ENCODE measurements around the gene ADARB2.
"Not testable (repeated sequence)": the region's sequence is repeated elsewhere in the genome, so short reads cannot be mapped to it uniquely, and the experiment has no call there.

ADARB2 gene

DNA sequence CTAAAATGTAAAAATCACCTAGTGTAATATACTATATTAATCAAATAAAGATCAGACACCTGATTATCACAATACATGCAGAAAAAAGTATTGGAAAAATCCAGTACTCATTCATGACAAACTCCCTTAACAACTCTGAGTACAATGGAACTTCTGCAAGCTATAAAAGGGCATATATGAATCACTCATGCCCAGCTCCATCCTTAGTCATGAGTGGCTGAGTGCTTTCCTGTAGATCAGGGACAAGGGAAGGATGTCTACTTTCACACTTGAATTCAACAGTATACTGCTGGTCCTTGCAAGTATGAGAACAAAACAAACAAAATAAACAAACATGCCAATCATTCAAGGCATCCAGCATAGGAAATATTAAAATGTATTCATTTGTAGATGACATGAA lies 116.5 kb downstream of the ADARB2 start:
- no peak overlapping the region for H3K27ac ChIP-seq
- no peak for TF ChIP-seq ZFX (IDR thresholded peaks at IDR 0.05; ENCODE audit: borderline replicate concordance)
- TF ChIP-seq, protein P1, sequence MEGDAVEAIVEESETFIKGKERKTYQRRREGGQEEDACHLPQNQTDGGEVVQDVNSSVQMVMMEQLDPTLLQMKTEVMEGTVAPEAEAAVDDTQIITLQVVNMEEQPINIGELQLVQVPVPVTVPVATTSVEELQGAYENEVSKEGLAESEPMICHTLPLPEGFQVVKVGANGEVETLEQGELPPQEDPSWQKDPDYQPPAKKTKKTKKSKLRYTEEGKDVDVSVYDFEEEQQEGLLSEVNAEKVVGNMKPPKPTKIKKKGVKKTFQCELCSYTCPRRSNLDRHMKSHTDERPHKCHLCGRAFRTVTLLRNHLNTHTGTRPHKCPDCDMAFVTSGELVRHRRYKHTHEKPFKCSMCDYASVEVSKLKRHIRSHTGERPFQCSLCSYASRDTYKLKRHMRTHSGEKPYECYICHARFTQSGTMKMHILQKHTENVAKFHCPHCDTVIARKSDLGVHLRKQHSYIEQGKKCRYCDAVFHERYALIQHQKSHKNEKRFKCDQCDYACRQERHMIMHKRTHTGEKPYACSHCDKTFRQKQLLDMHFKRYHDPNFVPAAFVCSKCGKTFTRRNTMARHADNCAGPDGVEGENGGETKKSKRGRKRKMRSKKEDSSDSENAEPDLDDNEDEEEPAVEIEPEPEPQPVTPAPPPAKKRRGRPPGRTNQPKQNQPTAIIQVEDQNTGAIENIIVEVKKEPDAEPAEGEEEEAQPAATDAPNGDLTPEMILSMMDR (IDR thresholded peaks at IDR 0.05), result no peak

GRCh38 chr10:1617376-1618317 lies 119.7 kb downstream of the ADARB2 start:
- H3K27ac ChIP-seq, result not testable (repeated sequence)

DNA sequence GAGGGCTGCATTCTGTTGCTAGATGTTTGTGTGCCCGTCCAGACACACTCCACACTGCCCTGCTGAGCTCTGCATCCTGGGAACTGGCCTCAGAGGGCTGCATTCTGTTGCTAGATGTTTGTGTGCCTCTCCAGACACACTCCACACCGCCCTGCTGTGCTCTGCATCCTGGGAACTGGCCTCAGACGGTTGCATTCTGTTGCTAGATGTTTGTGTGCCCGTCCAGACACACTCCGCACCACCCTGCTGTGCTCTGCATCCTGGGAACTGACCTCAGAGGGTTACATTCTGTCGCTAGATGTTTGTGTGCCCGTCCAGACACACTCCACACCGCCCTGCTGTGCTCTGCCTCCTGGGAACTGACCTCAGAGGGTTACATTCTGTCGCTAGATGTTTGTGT lies 120.6 kb downstream of the ADARB2 start:
- H3K27ac ChIP-seq, result not testable (repeated sequence)

DNA sequence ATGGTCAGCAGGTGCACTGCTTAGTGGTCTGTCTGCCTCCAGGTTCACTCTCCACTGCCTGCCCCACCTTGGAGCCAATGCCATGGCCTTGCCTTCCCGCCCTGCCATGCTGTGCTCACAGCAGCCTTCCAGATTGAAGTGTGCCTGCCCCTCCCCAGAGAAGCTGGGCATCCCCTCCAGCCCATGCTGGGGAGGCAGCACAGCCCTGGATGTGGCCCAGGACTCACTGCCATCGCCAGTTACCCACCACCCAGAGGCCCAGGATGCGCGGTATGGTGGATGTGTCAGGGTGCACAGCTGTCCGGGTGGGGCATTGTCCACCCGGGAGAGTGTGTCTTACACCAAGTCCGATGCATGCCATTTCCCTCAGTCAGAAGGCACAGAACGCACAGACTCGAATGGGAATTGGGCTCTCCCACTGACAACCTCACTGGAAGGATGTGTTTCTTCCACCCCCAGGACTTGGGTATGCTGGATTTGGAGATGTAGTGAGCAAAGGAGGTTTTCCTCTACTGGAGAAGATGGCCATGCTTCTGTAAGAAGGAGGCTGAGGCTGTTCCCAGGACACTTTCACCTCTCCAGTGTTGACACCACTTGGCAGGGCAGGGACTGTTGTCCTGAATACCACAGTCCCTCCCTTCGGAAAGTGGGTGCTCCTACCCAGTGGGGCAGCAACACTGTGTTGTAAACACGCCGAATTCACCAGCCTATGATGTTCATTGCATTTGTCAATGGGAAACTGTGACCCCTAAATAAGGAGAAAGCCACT lies 122.0 kb downstream of the ADARB2 start:
- TF ChIP-seq, protein P1 (IDR thresholded peaks at IDR 0.05), result no peak
- TF ChIP-seq ZFX (IDR thresholded peaks at IDR 0.05; ENCODE audit: borderline replicate concordance), result no peak
- H3K27ac ChIP-seq, result no peak overlapping the region

DNA sequence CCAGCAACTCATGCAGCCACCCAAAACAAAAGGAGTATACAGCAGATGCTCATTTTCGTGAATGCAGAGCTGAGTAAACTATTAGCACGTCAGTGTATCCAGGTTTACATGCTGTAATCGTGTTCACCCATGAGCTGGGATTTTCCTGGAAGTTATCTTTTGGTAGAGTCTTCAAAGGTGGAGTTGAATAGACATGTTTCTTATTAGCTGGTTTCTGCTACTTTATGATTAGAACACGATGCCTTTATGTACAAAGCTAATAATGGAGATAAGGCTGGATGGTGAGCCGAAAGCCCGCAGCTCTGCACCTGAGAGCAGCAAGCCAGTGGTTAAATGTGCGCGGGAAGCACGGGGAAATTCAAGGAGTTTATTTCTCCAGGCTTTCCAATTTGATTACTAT lies 123.8 kb downstream of the ADARB2 start:
- TF ChIP-seq ZFX (IDR thresholded peaks at IDR 0.05; ENCODE audit: borderline replicate concordance), result no peak

DNA sequence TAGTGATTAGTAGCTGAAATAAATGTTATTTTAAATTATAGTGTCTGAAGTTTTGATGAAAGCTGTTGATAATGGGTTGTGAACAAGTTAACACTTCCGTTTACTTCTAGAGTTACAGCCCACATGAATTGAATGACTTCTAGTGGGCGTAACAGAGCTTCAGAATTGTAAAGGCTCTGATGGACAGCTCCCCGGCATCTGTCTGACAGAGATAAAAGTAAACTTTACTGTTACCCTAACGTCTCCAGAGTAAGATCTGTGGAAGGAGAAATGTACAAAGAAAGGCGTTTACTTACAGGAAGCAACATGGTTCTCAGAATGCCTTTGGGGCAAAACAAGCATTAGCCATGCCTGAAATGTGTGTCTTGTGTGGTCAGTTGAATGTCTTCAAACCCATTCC lies 124.4 kb downstream of the ADARB2 start:
- no peak overlapping the region for H3K27ac ChIP-seq
- TF ChIP-seq ZFX (IDR thresholded peaks at IDR 0.05; ENCODE audit: borderline replicate concordance), result no peak
- TF ChIP-seq, protein P1 (IDR thresholded peaks at IDR 0.05), result no peak

More for the DNA sequence above, 123.8 kb downstream of the ADARB2 start:
- H3K27ac ChIP-seq, result no peak overlapping the region

DNA sequence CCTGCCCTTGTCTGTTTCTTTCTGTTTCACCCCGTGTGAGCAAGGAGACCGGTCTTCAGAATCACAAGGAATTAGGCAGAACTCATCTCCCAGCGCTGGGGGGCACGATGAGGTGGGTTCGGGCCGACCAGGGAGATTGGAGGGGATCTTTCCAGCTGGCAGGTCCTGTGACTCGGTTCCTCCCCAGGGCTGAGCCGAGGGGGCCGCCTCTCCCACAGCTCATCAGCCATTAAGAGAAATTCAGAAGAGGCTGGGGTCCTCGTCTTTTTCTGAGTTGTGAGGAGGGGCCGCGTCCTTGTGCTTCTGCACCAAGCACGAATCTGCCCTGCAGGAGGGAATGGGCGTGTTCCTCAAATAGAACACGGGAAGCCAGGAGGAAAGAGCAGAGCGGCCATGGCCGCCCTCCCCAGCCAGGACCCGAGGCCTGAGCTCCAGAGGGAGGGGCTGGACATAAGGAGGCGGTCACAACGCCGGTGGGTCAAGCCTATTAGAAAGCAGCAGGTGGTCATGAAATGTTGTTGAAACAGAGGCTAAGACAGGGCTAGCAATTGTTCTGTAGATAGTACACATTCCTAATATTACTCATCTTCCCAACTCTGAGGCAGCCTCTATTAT lies 125.3 kb downstream of the ADARB2 start:
- no peak for TF ChIP-seq ZFX (IDR thresholded peaks at IDR 0.05; ENCODE audit: borderline replicate concordance)
- TF ChIP-seq, protein P1 (IDR thresholded peaks at IDR 0.05), result no peak
- H3K27ac ChIP-seq, result no peak overlapping the region

- H3K27ac ChIP-seq, result no peak overlapping the region
- TF ChIP-seq ZFX (IDR thresholded peaks at IDR 0.05; ENCODE audit: borderline replicate concordance), result no peak
- TF ChIP-seq, protein P1 (IDR thresholded peaks at IDR 0.05), result no peak
Observed at GRCh38 chr10:1610986-1611770, 126.1 kb downstream of the ADARB2 start.
